HFFc6 (cell line): ENCODE results near the gene TRPM4. TPM values are rescaled to one million over a fixed set of nuclear protein-coding genes. Genes with fewer than 3 reads are reported as not detected.
"Not testable (repeated sequence)": the region's sequence is repeated elsewhere in the genome, so short reads cannot be mapped to it uniquely, and the experiment has no call there.

Source experiments
- DNase-seq: peaks from one replicate; pipeline ENCODE4 v3.0.0-alpha.2; 2018
- H3K27ac Mint-ChIP-seq: 2 replicates; pipeline ENCODE4 v1.8.0; 2020; ENCODE audit warnings: mild to moderate bottlenecking, mixed read lengths
- H3K27me3 Mint-ChIP-seq: 2 replicates; pipeline ENCODE4 v1.8.0; 2021; ENCODE audit warnings: mild to moderate bottlenecking, moderate library complexity, mixed read lengths; ENCODE audit not compliant: insufficient read depth
- H3K36me3 Mint-ChIP-seq: 2 replicates; pipeline ENCODE4 v1.8.0; 2021; ENCODE audit warnings: low read depth, mixed read lengths
- H3K4me1 Mint-ChIP-seq: 2 replicates; pipeline ENCODE4 v1.8.0; 2020; ENCODE audit warnings: low read depth, mixed read lengths
- H3K4me3 Mint-ChIP-seq: 2 replicates; pipeline ENCODE4 v1.8.0; 2020; ENCODE audit warnings: mild to moderate bottlenecking, moderate library complexity, mixed read lengths
- H3K9me3 Mint-ChIP-seq: 2 replicates; pipeline ENCODE4 v1.8.0; 2020; ENCODE audit warnings: mild to moderate bottlenecking, mixed read lengths
- total RNA-seq, 6 experiments: library from RNA; stranded (reverse); fragmentation: NEBNext Ultra II Directional; extraction: Animal tissue kit (Norgen Biotek cat#: 25700); gene quantifications; 2 replicates in 1 of 6; 3 replicates in 5 of 6; pipeline ENCODE4 v1.2.3, GENCODE V29; 2021
- TF ChIP-seq, protein P1 (sequence below): fragments of 200-600 bp; sonication (generic); IDR thresholded peaks from 2 replicates; pipeline ENCODE4 v1.5.0; 2021; ENCODE audit warnings: antibody characterized with exemption, mild to moderate bottlenecking

Gene TRPM4
- total RNA-seq, 6 experiments from 2014 or later: 25.5 to 32.5 (median 30.5) TPM

DNA sequence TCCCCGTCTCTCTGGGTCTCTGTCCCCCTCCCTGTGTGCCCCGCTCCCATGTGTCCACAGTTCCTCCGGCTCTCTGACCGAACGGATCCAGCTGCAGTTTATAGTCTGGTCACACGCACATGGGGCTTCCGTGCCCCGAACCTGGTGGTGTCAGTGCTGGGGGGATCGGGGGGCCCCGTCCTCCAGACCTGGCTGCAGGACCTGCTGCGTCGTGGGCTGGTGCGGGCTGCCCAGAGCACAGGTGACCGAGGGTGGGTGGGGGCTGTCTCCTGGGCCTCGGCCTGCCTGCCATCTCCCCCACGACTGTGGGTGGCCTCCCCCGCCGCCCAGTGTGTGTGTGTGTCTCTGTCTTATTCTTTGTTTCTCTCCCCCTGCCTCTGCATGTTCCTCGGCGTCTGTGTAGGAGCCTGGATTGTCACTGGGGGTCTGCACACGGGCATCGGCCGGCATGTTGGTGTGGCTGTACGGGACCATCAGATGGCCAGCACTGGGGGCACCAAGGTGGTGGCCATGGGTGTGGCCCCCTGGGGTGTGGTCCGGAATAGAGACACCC lies 10.3 kb downstream of the TRPM4 start:
- Mint-ChIP-seq H3K4me3 (no peak overlapping the region), H3K27me3 (no peaks in the 10 kb centered on the region; the same call in 1 of the 2 replicates), H3K27ac (no peak overlapping the region), H3K9me3 (no peaks in the 10 kb centered on the region), H3K4me1 (no peaks in the 10 kb centered on the region), H3K36me3 (no peaks in the 10 kb centered on the region; the same call in 1 of the 2 replicates)
- TF ChIP-seq, protein P1, sequence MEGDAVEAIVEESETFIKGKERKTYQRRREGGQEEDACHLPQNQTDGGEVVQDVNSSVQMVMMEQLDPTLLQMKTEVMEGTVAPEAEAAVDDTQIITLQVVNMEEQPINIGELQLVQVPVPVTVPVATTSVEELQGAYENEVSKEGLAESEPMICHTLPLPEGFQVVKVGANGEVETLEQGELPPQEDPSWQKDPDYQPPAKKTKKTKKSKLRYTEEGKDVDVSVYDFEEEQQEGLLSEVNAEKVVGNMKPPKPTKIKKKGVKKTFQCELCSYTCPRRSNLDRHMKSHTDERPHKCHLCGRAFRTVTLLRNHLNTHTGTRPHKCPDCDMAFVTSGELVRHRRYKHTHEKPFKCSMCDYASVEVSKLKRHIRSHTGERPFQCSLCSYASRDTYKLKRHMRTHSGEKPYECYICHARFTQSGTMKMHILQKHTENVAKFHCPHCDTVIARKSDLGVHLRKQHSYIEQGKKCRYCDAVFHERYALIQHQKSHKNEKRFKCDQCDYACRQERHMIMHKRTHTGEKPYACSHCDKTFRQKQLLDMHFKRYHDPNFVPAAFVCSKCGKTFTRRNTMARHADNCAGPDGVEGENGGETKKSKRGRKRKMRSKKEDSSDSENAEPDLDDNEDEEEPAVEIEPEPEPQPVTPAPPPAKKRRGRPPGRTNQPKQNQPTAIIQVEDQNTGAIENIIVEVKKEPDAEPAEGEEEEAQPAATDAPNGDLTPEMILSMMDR: no peak
- DNase-seq: no peak

DNA sequence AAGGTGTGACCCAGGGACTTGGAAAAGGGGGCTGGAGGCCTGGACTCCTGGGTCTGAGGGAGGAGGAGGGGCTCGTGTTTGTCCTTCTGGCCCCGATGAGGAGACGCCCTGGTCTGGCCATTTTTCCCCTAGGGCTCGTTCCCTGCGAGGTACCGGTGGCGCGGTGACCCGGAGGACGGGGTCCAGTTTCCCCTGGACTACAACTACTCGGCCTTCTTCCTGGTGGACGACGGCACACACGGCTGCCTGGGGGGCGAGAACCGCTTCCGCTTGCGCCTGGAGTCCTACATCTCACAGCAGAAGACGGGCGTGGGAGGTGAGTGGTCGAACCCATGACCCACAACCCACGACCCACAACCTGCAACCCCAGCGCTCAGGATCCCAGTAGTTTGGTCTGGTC lies 10.8 kb downstream of the TRPM4 start:
- H3K4me1 Mint-ChIP-seq: no peaks in the 10 kb centered on the region
- no peaks in the 10 kb centered on the region for H3K9me3 Mint-ChIP-seq
- H3K4me3 Mint-ChIP-seq: no peak overlapping the region
- H3K27ac Mint-ChIP-seq: no peak overlapping the region
- no peak for DNase-seq
- no peaks in the 10 kb centered on the region; the same call in 1 of the 2 replicates for H3K27me3 Mint-ChIP-seq
- TF ChIP-seq, protein P1: no peak
- H3K36me3 Mint-ChIP-seq: no peaks in the 10 kb centered on the region; the same call in 1 of the 2 replicates

DNA sequence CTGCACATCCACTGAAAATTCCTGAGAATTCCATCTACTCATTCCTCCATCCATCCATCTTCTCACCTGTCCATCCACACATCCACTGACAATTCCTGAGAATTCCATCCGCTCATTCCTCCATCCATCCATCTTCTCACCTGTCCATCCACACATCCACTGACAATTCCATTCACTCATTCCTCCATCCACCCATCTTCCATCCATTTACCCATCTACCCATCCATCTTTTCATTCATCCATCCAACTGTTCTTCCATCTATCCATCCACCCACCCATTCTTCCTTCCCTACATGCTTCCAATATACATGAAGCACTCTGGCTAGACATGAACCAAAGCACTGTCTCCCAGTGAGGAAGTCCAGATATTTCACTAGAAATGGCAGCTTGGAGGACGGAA lies 15.6 kb downstream of the TRPM4 start:
- DNase-seq: no peak
- Mint-ChIP-seq H3K27me3 (peaks cover 3% of the 10 kb centered on the region), H3K27ac (no peak overlapping the region), H3K4me1 (no peaks in the 10 kb centered on the region), H3K4me3 (no peak overlapping the region), H3K36me3 (peaks cover under 1% of the 10 kb centered on the region; the same call in 1 of the 2 replicates), H3K9me3 (no peaks in the 10 kb centered on the region)
- TF ChIP-seq, protein P1: no peak

DNA sequence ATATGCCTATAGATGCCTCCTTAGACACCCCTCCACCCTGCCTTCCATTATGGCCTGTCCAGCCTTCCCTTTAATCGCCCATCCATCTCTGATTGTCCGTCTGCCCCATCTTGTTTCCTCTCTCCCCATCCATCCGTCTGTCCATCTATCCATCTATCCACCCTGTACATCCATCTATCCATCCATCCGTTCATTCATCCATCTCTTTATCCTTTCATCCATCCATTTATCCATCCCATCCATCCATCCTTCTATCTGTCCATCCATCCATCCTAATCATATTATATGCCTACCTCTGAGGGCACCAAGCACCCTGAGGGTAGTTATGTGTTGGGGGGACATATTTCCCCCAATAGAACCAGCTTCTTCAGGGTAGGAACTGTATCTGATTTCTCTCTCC lies 23.1 kb downstream of the TRPM4 start:
- Mint-ChIP-seq H3K4me3 (no peak overlapping the region), H3K27ac (no peak overlapping the region), H3K36me3 (peaks cover 45% of the 10 kb centered on the region), H3K27me3 (peaks cover 3% of the 10 kb centered on the region), H3K9me3 (no peaks in the 10 kb centered on the region; the same call in 1 of the 2 replicates), H3K4me1 (no peaks in the 10 kb centered on the region)
- no peak for DNase-seq
- TF ChIP-seq, protein P1: no peak

DNA sequence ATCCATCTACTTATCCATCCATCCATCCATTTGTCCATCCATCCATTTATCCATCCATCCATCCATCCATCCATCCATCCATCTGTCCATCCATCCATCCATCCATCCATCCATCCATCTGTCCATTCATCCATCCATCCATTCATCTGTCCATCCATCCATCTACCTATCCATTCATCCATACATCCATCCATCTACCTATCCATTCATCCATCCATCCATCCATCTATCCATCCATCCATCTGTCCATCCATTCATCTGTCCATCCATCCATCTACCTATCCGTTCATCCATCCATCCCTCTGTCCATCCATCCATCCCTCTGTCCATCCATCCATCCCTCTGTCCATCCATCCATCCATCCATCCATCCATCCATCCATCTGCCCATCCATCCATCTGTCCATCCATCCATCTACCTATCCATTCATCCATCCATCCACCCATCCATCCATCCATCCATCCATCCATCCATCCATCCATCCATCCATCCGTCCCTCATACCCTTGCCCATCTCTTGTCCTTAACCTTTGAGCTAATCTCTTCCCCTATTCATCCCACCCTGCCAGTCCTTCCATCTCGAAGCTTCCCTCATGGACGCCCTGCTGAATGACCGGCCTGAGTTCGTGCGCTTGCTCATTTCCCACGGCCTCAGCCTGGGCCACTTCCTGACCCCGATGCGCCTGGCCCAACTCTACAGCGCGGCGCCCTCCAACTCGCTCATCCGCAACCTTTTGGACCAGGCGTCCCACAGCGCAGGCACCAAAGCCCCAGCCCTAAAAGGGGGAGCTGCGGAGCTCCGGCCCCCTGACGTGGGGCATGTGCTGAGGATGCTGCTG lies 24.6 kb downstream of the TRPM4 start:
- not testable (repeated sequence) for H3K9me3 Mint-ChIP-seq, DNase-seq, H3K4me1 Mint-ChIP-seq, H3K27ac Mint-ChIP-seq, H3K4me3 Mint-ChIP-seq, H3K27me3 Mint-ChIP-seq
- H3K36me3 Mint-ChIP-seq: peaks cover 45% of the 10 kb centered on the region

DNA sequence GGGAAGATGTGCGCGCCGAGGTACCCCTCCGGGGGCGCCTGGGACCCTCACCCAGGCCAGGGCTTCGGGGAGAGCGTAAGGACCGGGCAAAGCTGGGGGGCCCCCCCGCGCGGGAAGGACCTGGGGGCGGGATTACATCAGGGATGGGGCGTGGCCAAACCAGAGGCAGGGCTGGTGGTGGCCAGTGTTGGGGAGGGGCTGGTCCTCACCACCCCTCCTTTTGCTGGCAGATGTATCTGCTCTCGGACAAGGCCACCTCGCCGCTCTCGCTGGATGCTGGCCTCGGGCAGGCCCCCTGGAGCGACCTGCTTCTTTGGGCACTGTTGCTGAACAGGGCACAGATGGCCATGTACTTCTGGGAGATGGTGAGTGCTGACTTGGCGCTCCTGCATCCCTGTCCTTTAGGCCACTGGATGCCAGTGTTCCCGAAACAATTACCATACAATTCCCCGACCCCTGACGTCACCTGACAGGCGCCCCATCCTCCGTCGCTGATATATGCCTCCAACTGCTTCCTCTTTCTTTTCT lies 25.3 kb downstream of the TRPM4 start:
- no peak for DNase-seq
- Mint-ChIP-seq H3K4me3 (no peak overlapping the region), H3K27me3 (peaks cover 3% of the 10 kb centered on the region; the same call in 1 of the 2 replicates), H3K27ac (no peak overlapping the region), H3K4me1 (no peaks in the 10 kb centered on the region), H3K36me3 (peaks cover 45% of the 10 kb centered on the region), H3K9me3 (no peaks in the 10 kb centered on the region; the same call in 1 of the 2 replicates)
- TF ChIP-seq, protein P1: no peak
